ENCODE data around the gene BIRC3. TPM values are rescaled to one million over a fixed set of nuclear protein-coding genes. Genes with fewer than 3 reads are reported as not detected.

Gene BIRC3
- polyA plus RNA-seq, 1 donor (not counting 4 experiments of a cell fraction or from before 2014, with no cell fraction given): 2.1 TPM

GRCh38 chr11:102284008-102284407 is 33.3 kb upstream of the BIRC3 start:
- Histone ChIP-seq H2AFZ (ENCODE audit: control insufficient read depth, low read length) (no peak overlapping the region), H3K9ac (ENCODE audit: control insufficient read depth, extremely low read depth, insufficient read depth, low read length) (no peak overlapping the region), H3K36me3 (ENCODE audit: control insufficient read depth in 2 of 2, extremely low read depth in 1 of 2, insufficient read depth in 2 of 2, low read length in 2 of 2) (no peaks in the 10 kb centered on the region), H3K9me1 (ENCODE audit: control insufficient read depth, extremely low read depth, insufficient read depth, low read length) (no peaks in the 10 kb centered on the region), H4K20me1 (ENCODE audit: control insufficient read depth, extremely low read depth, insufficient read depth, low read length) (no peaks in the 10 kb centered on the region), H3K9me3 (ENCODE audit: control insufficient read depth, low read depth, low read length) (no peaks in the 10 kb centered on the region), H3K79me2 (ENCODE audit: control insufficient read depth, insufficient read depth, low read length) (no peaks in the 10 kb centered on the region), H3K4me2 (ENCODE audit: control insufficient read depth, extremely low read depth, insufficient read depth, low read depth, low read length) (no peak overlapping the region), H3K4me3 (ENCODE audit: control insufficient read depth in 2 of 3, extremely low read depth in 1 of 3, insufficient read depth in 2 of 3, low read depth in 1 of 3, low read length in 3 of 3) (no peak overlapping the region), H3K27me3 (ENCODE audit: control insufficient read depth, extremely low read depth, insufficient read depth, low read length) (no peaks in the 10 kb centered on the region), H3K4me1 (ENCODE audit: control insufficient read depth, extremely low read depth, insufficient read depth, low read length) (peaks cover 7% of the 10 kb centered on the region), H3K27ac (ENCODE audit: control insufficient read depth, insufficient read depth, low read length) (no peak overlapping the region)
- no peak for TF ChIP-seq CTCF (optimal IDR thresholded peaks at IDR 0.05 in 1 of 3, IDR thresholded peaks at IDR 0.05 in 1 of 3, conservative IDR thresholded peaks at IDR 0.05 in 1 of 3; ENCODE audit: extremely low read depth in 1 of 3, insufficient read depth in 2 of 3, low read length in 3 of 3)
- dilution Hi-C loops (cut with MboI; ENCODE audit: extremely low pct_ligation_motif_present, low sequenced_read_pairs): no loop called here
- no peak for DNase-seq (ENCODE audit: low read depth, low spot score)
- FAIRE-seq: no peak

- dilution Hi-C loops (cut with MboI; ENCODE audit: extremely low pct_ligation_motif_present, low sequenced_read_pairs): no loop called here
- Histone ChIP-seq H3K4me2 (ENCODE audit: control insufficient read depth, extremely low read depth, insufficient read depth, low read depth, low read length) (no peak overlapping the region), H3K4me1 (ENCODE audit: control insufficient read depth, extremely low read depth, insufficient read depth, low read length) (no peaks in the 10 kb centered on the region), H3K27ac (ENCODE audit: control insufficient read depth, insufficient read depth, low read length) (no peak overlapping the region), H3K79me2 (ENCODE audit: control insufficient read depth, insufficient read depth, low read length) (no peaks in the 10 kb centered on the region), H4K20me1 (ENCODE audit: control insufficient read depth, extremely low read depth, insufficient read depth, low read length) (no peaks in the 10 kb centered on the region), H3K27me3 (ENCODE audit: control insufficient read depth, extremely low read depth, insufficient read depth, low read length) (no peaks in the 10 kb centered on the region), H3K9me1 (ENCODE audit: control insufficient read depth, extremely low read depth, insufficient read depth, low read length) (no peaks in the 10 kb centered on the region), H3K9me3 (ENCODE audit: control insufficient read depth, low read depth, low read length) (no peaks in the 10 kb centered on the region), H3K36me3 (ENCODE audit: control insufficient read depth in 2 of 2, extremely low read depth in 1 of 2, insufficient read depth in 2 of 2, low read length in 2 of 2) (no peaks in the 10 kb centered on the region), H3K4me3 (ENCODE audit: control insufficient read depth in 2 of 3, extremely low read depth in 1 of 3, insufficient read depth in 2 of 3, low read depth in 1 of 3, low read length in 3 of 3) (no peak overlapping the region), H3K9ac (ENCODE audit: control insufficient read depth, extremely low read depth, insufficient read depth, low read length) (no peak overlapping the region), H2AFZ (ENCODE audit: control insufficient read depth, low read length) (no peak overlapping the region)
- FAIRE-seq (no peak), DNase-seq (ENCODE audit: low read depth, low spot score) (no peak)
- no peak for TF ChIP-seq EZH2 (IDR thresholded peaks at IDR 0.05; ENCODE audit: low read length)
- no peak for TF ChIP-seq CTCF (optimal IDR thresholded peaks at IDR 0.05 in 1 of 3, IDR thresholded peaks at IDR 0.05 in 1 of 3, conservative IDR thresholded peaks at IDR 0.05 in 1 of 3; ENCODE audit: extremely low read depth in 1 of 3, insufficient read depth in 2 of 3, low read length in 3 of 3)
Measured at GRCh38 chr11:102286292-102286691, 31.0 kb upstream of the BIRC3 start.

Measured in keratinocyte (primary cell).